Suprapubic skin (tissue), 3 donors: ENCODE results near the gene SETX.

Experiments used
- CTCF ChIP-seq, 2 donors: fragments of 200-600 bp in 1 of 2; fragments of 450-650 bp in 1 of 2; sonication (generic) in 1 of 2; IDR thresholded peaks; one replicate each; pipeline ENCODE4 v1.5.1; 2016 to 2019; ENCODE audit warnings: antibody characterized with exemption in 2 of 2, mild to moderate bottlenecking in 1 of 2, moderate library complexity in 1 of 2
- POLR2AphosphoS5 ChIP-seq, 3 donors: sonication (generic); formaldehyde crosslinking; IDR thresholded peaks; one replicate each; pipeline ENCODE4 v1.6.1; 2017; ENCODE audit warnings: antibody characterized with exemption in 3 of 3

GRCh38 chr9:132383462-132383883 lies 28.7 kb upstream of the SETX start:
- no peak for TF ChIP-seq CTCF (IDR thresholded peaks at IDR 0.05)
- no peak for TF ChIP-seq POLR2AphosphoS5 (IDR thresholded peaks at IDR 0.05)
